GM12873 (cell line): ENCODE data around the gene MAPK8IP2.
A peak's percentile ranks its signal among the peaks of the same experiment; 100 is the strongest.

Experiments
- CTCF ChIP-seq: IDR thresholded peaks from 2 replicates; pipeline ENCODE4 v1.5.1; 2012; ENCODE audit warnings: low read depth, mild to moderate bottlenecking, moderate library complexity, low read length, control low read depth; ENCODE audit not compliant: insufficient read depth; ENCODE audit errors: missing control alignments

Gene MAPK8IP2

GRCh38 chr22:50640857-50641647 is 40.5 kb downstream of the MAPK8IP2 start:
- TF ChIP-seq CTCF, result no peak

- peak; percentile 29 for TF ChIP-seq CTCF
Observed at GRCh38 chr22:50641696-50642607, 41.4 kb downstream of the MAPK8IP2 start.

- no peak for TF ChIP-seq CTCF
Observed at GRCh38 chr22:50653256-50653655, 52.7 kb downstream of the MAPK8IP2 start.

GRCh38 chr22:50656122-50657070 is 55.8 kb downstream of the MAPK8IP2 start:
- TF ChIP-seq CTCF, result no peak

GRCh38 chr22:50657925-50658324 is 57.3 kb downstream of the MAPK8IP2 start:
- no peak for TF ChIP-seq CTCF

GRCh38 chr22:50660306-50660705 is 59.7 kb downstream of the MAPK8IP2 start:
- no peak for TF ChIP-seq CTCF
